Panc1 (cell line): ENCODE data around the gene PLCD3. TPM values are rescaled to one million over a fixed set of nuclear protein-coding genes. Genes with fewer than 3 reads are reported as not detected.

Experiments
- ATAC-seq: fragments of 200-7000 bp; cut with Tn5 transposase; 2 replicates; pipeline ENCODE4 v1.9.1; 2020; ENCODE audit warnings: mild to moderate bottlenecking, moderate library complexity
- BruUV-seq: library from RNA; stranded (reverse); fragments of 400-500 nt; replicated peaks from 2 replicates; lab custom pipeline; 2021; lab: Mats Ljungman, UMichigan
- CTCF ChIA-PET: fragments of 300-600 bp; sonication (Branson Sonifier 250); formaldehyde crosslinking; loops from one replicate; lab custom pipeline; 2022; ENCODE audit warnings: antibody characterized with exemption; lab: Charles Lee
- POLR2A ChIA-PET: fragments of 300-600 bp; sonication (Branson Sonifier 250); formaldehyde crosslinking; loops from one replicate; lab custom pipeline; 2022; ENCODE audit warnings: antibody characterized with exemption; lab: Charles Lee
- DNase-seq: peaks from one replicate; pipeline ENCODE4 v3.0.0-alpha.2; 2010; ENCODE audit warnings: low read depth, low spot score
- H3K27ac ChIP-seq: 2 replicates; pipeline ENCODE4 v1.5.1; 2011; ENCODE audit warnings: mild to moderate bottlenecking, low read length, inconsistent platforms
- H3K27me3 ChIP-seq: fragments of 200-500 bp; sonication (Bioruptor generic); 2 replicates; pipeline ENCODE4 v1.6.0; 2014; ENCODE audit warnings: low read length, inconsistent platforms; ENCODE audit not compliant: control insufficient read depth, insufficient read depth
- H3K36me3 ChIP-seq: fragments of 200-500 bp; sonication (Bioruptor generic); 2 replicates; pipeline ENCODE4 v1.5.1; 2014; ENCODE audit warnings: inconsistent platforms, mild to moderate bottlenecking, low read length, moderate library complexity; ENCODE audit not compliant: control insufficient read depth, insufficient read depth
- H3K4me1 ChIP-seq: 2 replicates; pipeline ENCODE4 v1.5.1; 2011; ENCODE audit warnings: inconsistent platforms, mild to moderate bottlenecking, low read length, moderate library complexity; ENCODE audit not compliant: control insufficient read depth, insufficient read depth
- H3K4me3 ChIP-seq, 2 experiments: 2 replicates each; pipeline ENCODE4 v1.5.1; 2011 to 2012; ENCODE audit warnings: low read depth in 2 of 2, low read length in 2 of 2, mild to moderate bottlenecking in 2 of 2, inconsistent platforms in 1 of 2, moderate library complexity in 1 of 2
- H3K9me3 ChIP-seq: fragments of 200-500 bp; sonication (Bioruptor generic); 2 replicates; pipeline ENCODE4 v1.5.1; 2014; ENCODE audit warnings: low read depth, mild to moderate bottlenecking, inconsistent platforms, low read length, moderate library complexity; ENCODE audit not compliant: control insufficient read depth, insufficient read depth
- CTCF ChIP-seq: fragments of 450-650 bp; IDR thresholded peaks from 2 replicates; pipeline ENCODE4 v1.5.1; 2017; ENCODE audit warnings: mild to moderate bottlenecking
- POLR2AphosphoS5 ChIP-seq: IDR thresholded peaks from 2 replicates; pipeline ENCODE4 v1.6.1; 2012; ENCODE audit warnings: mild to moderate bottlenecking, low read depth, low read length, moderate library complexity
- REST ChIP-seq, 2 experiments: IDR thresholded peaks; 2 replicates each; pipeline ENCODE4 v1.6.1; 2011 to 2012; ENCODE audit warnings: low read depth in 2 of 2, control low read depth in 1 of 2, low read length in 1 of 2, mild to moderate bottlenecking in 1 of 2, moderate library complexity in 1 of 2; ENCODE audit not compliant: insufficient read depth in 1 of 2
- SIN3A ChIP-seq: IDR thresholded peaks from 2 replicates; pipeline ENCODE4 v1.6.1; 2012; ENCODE audit warnings: low read depth, mild to moderate bottlenecking, low read length, moderate library complexity, borderline replicate concordance; ENCODE audit not compliant: insufficient read depth
- TCF7L2 ChIP-seq: IDR thresholded peaks from 2 replicates; pipeline ENCODE4 v1.6.1; 2011; ENCODE audit warnings: mild to moderate bottlenecking, low read depth, low read length, inconsistent platforms
- in situ Hi-C: cut with HindIII; loops from 2 replicates; pipeline ENCODE4 v1.10.0; 2016; ENCODE audit warnings: low sequenced_read_pairs, low pct_unique_long_range_greater_than_20kb
- intact Hi-C: fragments of 100-400 bp; cut with micrococcal nuclease; formaldehyde crosslinking; loops from one replicate; pipeline ENCODE4 v1.10.0; 2022; ENCODE audit not compliant: unreplicated experiment
- total RNA-seq: library from RNA; stranded (reverse); gene quantifications from one replicate; pipeline ENCODE4 v1.2.1, GENCODE V29; 2021; ENCODE audit not compliant: unreplicated experiment

The PLCD3 gene
- total RNA-seq, 1 experiment from 2014 or later, result 125 TPM

- H3K36me3 ChIP-seq, result no peaks in the 10 kb centered on the region; the same call in 1 of the 2 replicates
- H3K4me1 ChIP-seq, result peaks cover 44% of the 10 kb centered on the region
- no peak for ATAC-seq
- DNase-seq, result no peak
- intact Hi-C loops, result no loop called here
- CTCF ChIA-PET, result interaction anchor here (0.5 to 0.7 kb wide), 4 partner anchors 19 to 162 kb away, joined by 3 to 5 read pairs (median 3); no protein-coding TSS in a partner anchor
- no peaks in the 10 kb centered on the region for H3K9me3 ChIP-seq
- BruUV-seq, result no TSS peak
- H3K27ac ChIP-seq, result peak overlapping the region; percentile 83
- no peaks in the 10 kb centered on the region for H3K27me3 ChIP-seq
- no peak for TF ChIP-seq TCF7L2
- TF ChIP-seq REST (IDR thresholded peaks at IDR 0.05; ENCODE audit: insufficient read depth in 1 of 2, low read depth in 2 of 2, low read length in 1 of 2), result no peak
- TF ChIP-seq POLR2AphosphoS5, result no peak
- TF ChIP-seq SIN3A, result no peak
- no peak for TF ChIP-seq CTCF
- POLR2A ChIA-PET, result no interaction called here
- in situ Hi-C loops, result no loop called here
- H3K4me3 ChIP-seq, result peak overlapping the region; percentile 72 to 74
Measured at GRCh38 chr17:45130681-45131615, 1.4 kb downstream of the PLCD3 start.

DNA sequence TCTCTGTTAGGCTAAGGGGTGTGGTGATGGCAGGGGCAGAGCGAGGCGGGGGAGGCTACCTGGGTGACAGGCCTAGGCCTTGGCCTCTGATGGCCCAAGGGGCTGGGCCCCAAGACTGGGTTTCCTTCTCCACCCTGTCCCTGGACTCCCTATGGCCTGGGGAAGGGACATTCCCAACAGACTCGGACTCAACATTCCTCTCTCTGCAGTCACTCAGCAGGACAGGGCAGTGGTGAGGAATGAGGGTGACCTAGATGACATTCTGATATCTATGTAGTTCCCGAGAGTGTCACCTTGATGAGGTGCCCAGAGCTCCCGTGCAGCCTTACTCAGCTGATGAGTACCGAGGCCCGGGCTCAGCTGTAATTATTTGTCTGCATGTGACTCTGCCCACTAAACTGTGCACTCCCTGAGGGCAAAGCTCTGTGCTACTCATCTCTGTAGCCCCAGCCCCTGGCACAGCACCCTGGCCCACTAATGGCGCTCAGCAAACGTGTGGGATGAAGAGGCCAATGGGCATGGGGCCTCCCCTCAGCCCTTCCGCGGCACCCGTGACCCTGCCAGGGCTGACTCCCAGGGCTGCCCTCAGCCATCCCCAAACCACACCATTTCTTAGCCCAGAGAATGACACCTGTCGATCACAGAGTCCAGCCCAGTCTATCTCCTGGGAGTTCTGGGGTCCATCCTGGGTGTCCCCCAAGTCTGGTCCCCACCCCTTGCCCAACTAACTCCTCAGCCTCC is 2.2 kb downstream of the PLCD3 start:
- Histone ChIP-seq H3K4me1 (peaks cover 42% of the 10 kb centered on the region), H3K27me3 (no peaks in the 10 kb centered on the region), H3K4me3 (peak overlapping the region; percentile 72 to 74), H3K36me3 (no peaks in the 10 kb centered on the region; the same call in 1 of the 2 replicates), H3K9me3 (no peaks in the 10 kb centered on the region), H3K27ac (peak overlapping the region; percentile 83)
- CTCF ChIA-PET, result interaction anchor here (0.5 to 0.7 kb wide), 2 partner anchors 18 to 161 kb away, joined by 3 to 5 read pairs; no protein-coding TSS in a partner anchor
- intact Hi-C loops, result no loop called here
- in situ Hi-C loops, result no loop called here
- TSS peak; percentile 78 for BruUV-seq
- POLR2A ChIA-PET, result no interaction called here
- TF ChIP-seq TCF7L2 (no peak), POLR2AphosphoS5 (no peak), SIN3A (no peak), CTCF (no peak), REST (IDR thresholded peaks at IDR 0.05; ENCODE audit: insufficient read depth in 1 of 2, low read depth in 2 of 2, low read length in 1 of 2) (no peak)
- peak; percentile 47 for ATAC-seq
- DNase-seq, result no peak
